ENCODE measurements around the gene HEATR1.
"Not testable (repeated sequence)": the region's sequence is repeated elsewhere in the genome, so short reads cannot be mapped to it uniquely, and the experiment has no call there.

HEATR1 gene

GRCh38 chr1:236507022-236507700 lies 97.2 kb downstream of the HEATR1 start:
- DNase-seq = no peak

GRCh38 chr1:236504338-236504737 lies 100.0 kb downstream of the HEATR1 start:
- not testable (repeated sequence) for DNase-seq

- peak; percentile 95 for DNase-seq
Observed at GRCh38 chr1:236502972-236503639, 101.2 kb downstream of the HEATR1 start.

- peak; percentile 79 for DNase-seq
Observed at GRCh38 chr1:236502579-236502971, 101.7 kb downstream of the HEATR1 start.

- DNase-seq = no peak
Observed at GRCh38 chr1:236501093-236501492, 103.2 kb downstream of the HEATR1 start.

All from islet precursor cell (in vitro differentiated cells).